ENCODE results near the gene C12orf76. TPM values are rescaled to one million over a fixed set of nuclear protein-coding genes. Genes with fewer than 3 reads are reported as not detected.

The C12orf76 gene
- total and polyA plus RNA-seq, 9 of the 15 experiments (the other 6 are each of a cell fraction or from before 2014, with no cell fraction given) = 6.3 to 38.6 (median 12.3) TPM

GRCh38 chr12:110004598-110004997 lies 43.7 kb downstream of the C12orf76 start (continued):
- TF ChIP-seq YY1 (IDR thresholded peaks at IDR 0.05; ENCODE audit: borderline replicate concordance in 1 of 3, control insufficient read depth in 1 of 3, extremely low read depth in 1 of 3, insufficient read depth in 3 of 3, insufficient read length in 1 of 3, insufficient replicate concordance in 2 of 3, low read depth in 1 of 3, low read length in 2 of 3) = no peak

DNA sequence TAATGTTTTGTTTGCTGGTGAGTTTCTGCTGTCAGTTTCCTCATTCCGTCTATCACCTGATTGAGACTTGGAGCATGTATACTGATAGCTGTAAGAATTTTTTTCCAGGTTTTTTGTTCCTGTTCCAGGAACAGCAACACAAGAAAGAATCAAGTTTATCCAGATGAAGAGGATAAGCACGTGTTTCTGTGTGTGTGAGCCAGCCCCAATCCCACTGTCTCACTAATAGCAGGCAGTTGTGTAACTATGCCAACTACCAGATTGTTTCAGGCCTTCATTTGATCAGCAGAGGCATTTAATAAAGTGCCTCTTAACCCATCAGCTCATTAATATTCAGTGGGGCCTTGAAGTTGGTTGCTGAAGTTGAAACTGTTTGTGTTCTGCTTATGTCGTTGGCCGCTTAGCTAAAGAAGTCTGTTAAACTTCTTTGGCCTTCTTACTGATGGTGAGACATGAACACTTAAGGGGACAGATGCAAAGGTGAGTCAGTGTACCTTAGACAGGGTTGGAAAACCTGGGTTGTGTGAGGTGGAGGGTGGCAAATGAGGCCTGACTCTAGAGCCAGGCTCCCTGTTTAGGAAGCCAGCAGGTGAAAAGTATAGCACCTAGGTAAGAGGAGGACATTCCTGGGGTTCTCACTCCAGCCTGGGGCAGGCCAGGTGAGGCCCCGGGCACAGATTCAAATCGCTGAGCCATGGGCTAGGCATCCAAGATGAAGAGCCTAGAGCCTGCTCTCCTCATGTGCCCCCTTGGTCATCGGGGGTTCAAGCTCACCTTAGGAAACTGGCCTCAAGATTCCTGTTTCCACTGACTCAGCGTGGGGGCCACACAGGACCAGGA lies 45.4 kb downstream of the C12orf76 start:
- peaks cover 30% of the 10 kb centered on the region for H3K79me2 ChIP-seq (ENCODE audit: control insufficient read depth, insufficient read depth, low read length)
- H3K9me1 ChIP-seq (ENCODE audit: control insufficient read depth, insufficient read depth, low read length) = no peaks in the 10 kb centered on the region
- no peak overlapping the region for H3K4me2 ChIP-seq (ENCODE audit: insufficient read depth, low read length)
- H3K36me3 ChIP-seq (ENCODE audit: control insufficient read depth, insufficient read depth, low read length) = peaks cover 8% of the 10 kb centered on the region
- intact Hi-C loops (cut with micrococcal nuclease) (no loop called here), in situ Hi-C loops (cut with MboI) (no loop called here)
- H3K27me3 ChIP-seq (ENCODE audit: control insufficient read depth in 2 of 2, insufficient read depth in 2 of 2, low read length in 2 of 2) = no peaks in the 10 kb centered on the region
- H3K4me1 ChIP-seq (replicated peaks in 1 of 2; ENCODE audit: control insufficient read depth in 2 of 2, insufficient read depth in 2 of 2, low read length in 2 of 2) = peaks cover 15% of the 10 kb centered on the region in 2 experiments
- no peak for TF ChIP-seq ZC3H8 (IDR thresholded peaks at IDR 0.05)
- TF ChIP-seq ARID3A (IDR thresholded peaks at IDR 0.05; ENCODE audit: borderline replicate concordance, low read depth, low read length) = no peak
- no TSS peak for BruUV-seq (replicated peaks)
- H3K9ac ChIP-seq (ENCODE audit: insufficient read depth in 1 of 2, low read depth in 2 of 2, low read length in 2 of 2) = no peak overlapping the region
- 81% methylated on average over 8 of the region's 8 CpGs for WGBS (ENCODE audit: insufficient coverage, low coverage, missing lambda C conversion rate)
- ATAC-seq = no peak
- no peak for FAIRE-seq
- H2AFZ ChIP-seq (ENCODE audit: low read depth, low read length) = no peak overlapping the region
- POLR2A ChIA-PET = interaction anchor here (0.5 to 0.7 kb wide), 5 partner anchors 9 to 289 kb away, joined by 3 to 4 read pairs (median 3); no protein-coding TSS in a partner anchor
- H3K9me3 ChIP-seq (replicated peaks; ENCODE audit: control insufficient read depth, insufficient read depth, low read depth, low read length) = no peaks in the 10 kb centered on the region
- H4K20me1 ChIP-seq (replicated peaks; ENCODE audit: control insufficient read depth, insufficient read depth, low read length) = no peaks in the 10 kb centered on the region
- CTCF ChIA-PET (ENCODE audit: low intra/inter-chr PET ratio) = no interaction called here
- no peak overlapping the region for H3K27ac ChIP-seq (ENCODE audit: extremely low read depth, low read depth, low read length)
- no peak overlapping the region for H3K4me3 ChIP-seq
- no peak for DNase-seq (ENCODE audit: extremely low read depth in 1 of 4, low spot score in 3 of 4)

All from K562 (cell line).